ENCODE data around the gene TTC23L. TPM values are rescaled to one million over a fixed set of nuclear protein-coding genes. Genes with fewer than 3 reads are reported as not detected.

Gene TTC23L
- total RNA-seq, 4 donors from 2014 or later, result 0.15 to 2.0 TPM; not detected in 2

GRCh38 chr5:34876275-34876674, 37.3 kb downstream of the TTC23L start:
- H3K27me3 ChIP-seq, result no peaks in the 10 kb centered on the region
- intact Hi-C loops (cut with DNase I; ENCODE audit: low total_unique reads), result no loop called here
- DNase-seq, result no peak
- no peaks in the 10 kb centered on the region for H3K36me3 ChIP-seq
- H3K4me3 ChIP-seq, result no peak overlapping the region
- no peak for TF ChIP-seq CTCF (IDR thresholded peaks at IDR 0.05)
- H3K9me3 ChIP-seq, result peaks cover 0 to 12% of the 10 kb centered on the region in 2 donors
- no peak overlapping the region for H3K27ac ChIP-seq
- H3K4me1 ChIP-seq, result no peaks in the 10 kb centered on the region

- no peak for DNase-seq
- H3K27ac ChIP-seq, result no peak overlapping the region
- no peaks in the 10 kb centered on the region for H3K4me1 ChIP-seq
- intact Hi-C loops (cut with DNase I; ENCODE audit: low total_unique reads), result no loop called here
- H3K4me3 ChIP-seq, result no peak overlapping the region
- H3K27me3 ChIP-seq, result no peaks in the 10 kb centered on the region
- H3K36me3 ChIP-seq, result no peaks in the 10 kb centered on the region
- no peak for TF ChIP-seq CTCF (IDR thresholded peaks at IDR 0.05)
- TF ChIP-seq POLR2A (IDR thresholded peaks at IDR 0.05), result no peak
- H3K9me3 ChIP-seq, result peaks cover 0 to 6% of the 10 kb centered on the region in 2 donors
These were observed 42.3 kb downstream of the TTC23L start for GRCh38 chr5:34881246-34881645.

DNA sequence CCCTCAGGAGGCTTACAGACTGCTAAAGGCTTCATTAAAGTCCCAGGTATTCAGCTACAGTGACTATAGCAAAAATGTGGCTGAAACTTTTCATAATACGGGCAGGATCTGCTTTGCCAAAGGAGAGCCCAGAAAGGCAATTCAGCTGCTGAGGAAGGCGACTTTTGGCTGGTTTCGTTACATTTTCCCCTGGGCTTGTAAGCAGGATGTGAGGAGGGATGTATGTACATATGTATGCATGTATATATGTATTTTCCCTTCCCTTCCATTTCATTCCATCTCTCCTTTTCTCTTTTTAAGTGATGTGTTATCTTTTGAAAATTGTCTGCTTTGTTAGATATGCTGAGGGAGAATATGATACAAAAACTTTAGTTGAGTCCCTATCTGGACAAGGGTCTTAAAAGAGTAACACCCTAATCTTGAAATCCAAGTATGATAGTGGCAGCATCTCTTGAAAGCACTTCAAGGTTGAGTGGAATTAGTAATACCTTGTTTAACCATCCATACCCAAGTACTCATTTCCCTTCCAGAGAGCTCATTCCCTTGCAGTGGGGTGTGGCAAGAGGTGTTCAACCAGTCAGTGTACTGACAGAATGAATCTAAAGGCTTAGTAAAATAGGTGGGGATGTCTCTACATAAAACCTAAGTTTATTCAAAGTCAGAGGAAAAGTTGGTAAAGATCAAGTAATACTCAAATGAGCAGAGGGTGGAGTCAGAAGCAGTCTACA, 47.6 kb downstream of the TTC23L start:
- Histone ChIP-seq H3K4me3 (no peak overlapping the region), H3K4me1 (no peaks in the 10 kb centered on the region), H3K27me3 (no peaks in the 10 kb centered on the region), H3K36me3 (no peaks in the 10 kb centered on the region), H3K27ac (no peak overlapping the region), H3K9me3 (no peaks in the 10 kb centered on the region)
- intact Hi-C loops (cut with DNase I; ENCODE audit: low total_unique reads), result no loop called here
- DNase-seq, result no peak
- no peak for TF ChIP-seq POLR2A (IDR thresholded peaks at IDR 0.05)
- no peak for TF ChIP-seq CTCF (IDR thresholded peaks at IDR 0.05)

GRCh38 chr5:34889394-34889793, 50.4 kb downstream of the TTC23L start:
- no peaks in the 10 kb centered on the region for H3K27me3 ChIP-seq
- no peaks in the 10 kb centered on the region for H3K4me1 ChIP-seq
- TF ChIP-seq POLR2A (IDR thresholded peaks at IDR 0.05), result no peak
- TF ChIP-seq CTCF (IDR thresholded peaks at IDR 0.05), result no peak
- intact Hi-C loops (cut with DNase I; ENCODE audit: low total_unique reads), result no loop called here
- DNase-seq, result no peak
- no peak overlapping the region for H3K27ac ChIP-seq
- no peaks in the 10 kb centered on the region for H3K36me3 ChIP-seq
- no peaks in the 10 kb centered on the region for H3K9me3 ChIP-seq
- no peak overlapping the region for H3K4me3 ChIP-seq

DNA sequence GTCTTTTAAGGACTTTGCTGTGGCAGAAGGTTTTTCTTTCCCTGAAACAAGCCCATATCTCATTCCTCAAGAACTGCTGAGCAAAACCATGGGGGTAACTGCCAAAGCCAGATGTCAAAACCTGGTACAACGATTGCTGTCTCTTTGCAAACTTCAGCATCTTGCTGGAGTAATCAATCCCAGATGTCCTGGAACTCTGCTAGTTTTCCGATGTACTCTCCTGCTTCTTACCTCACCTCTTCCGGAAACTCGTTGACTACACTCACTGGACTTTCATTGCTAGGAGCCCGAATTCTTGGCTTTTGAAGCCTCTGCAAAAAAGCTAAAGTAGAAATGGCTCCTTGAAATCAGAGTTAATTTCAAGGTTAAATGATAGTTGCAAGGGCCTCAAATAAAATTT, 53.0 kb downstream of the TTC23L start:
- TF ChIP-seq CTCF (IDR thresholded peaks at IDR 0.05) (no peak), POLR2A (IDR thresholded peaks at IDR 0.05) (no peak)
- H3K4me1 ChIP-seq, result no peaks in the 10 kb centered on the region
- DNase-seq, result peak; percentile 46 to 51
- no peaks in the 10 kb centered on the region for H3K36me3 ChIP-seq
- H3K27me3 ChIP-seq, result no peaks in the 10 kb centered on the region
- H3K9me3 ChIP-seq, result no peaks in the 10 kb centered on the region
- peak overlapping the region in 1 of 2 donors; percentile 28 for H3K27ac ChIP-seq
- intact Hi-C loops (cut with DNase I; ENCODE audit: low total_unique reads), result no loop called here
- H3K4me3 ChIP-seq, result no peak overlapping the region
